HepG2 (cell line): ENCODE measurements around the gene GGA3.

Experiments used
- CEBPB ChIP-seq: IDR thresholded peaks from 2 replicates; pipeline ENCODE4 v1.6.1; 2011; ENCODE audit warnings: low read depth, low read length, improper control_type of control experiment, borderline replicate concordance
- CREB1 ChIP-seq, 2 experiments: fragments of 450-650 bp in 1 of 2; IDR thresholded peaks; 2 replicates each; pipeline ENCODE4 v1.6.1; 2016 to 2017; ENCODE audit warnings: control low read depth in 1 of 2, mild to moderate bottlenecking in 1 of 2, missing compliant biosample characterization in 1 of 2, missing genetic modification characterization in 1 of 2
- FOXK2 ChIP-seq: fragments of 450-650 bp; IDR thresholded peaks from 2 replicates; pipeline ENCODE4 v1.6.1; 2016
- MAFF ChIP-seq: IDR thresholded peaks from 2 replicates; pipeline ENCODE4 v1.6.1; 2011; ENCODE audit warnings: low read depth, low read length, improper control_type of control experiment
- RFX5 ChIP-seq: IDR thresholded peaks from 2 replicates; pipeline ENCODE4 v1.6.1; 2011; ENCODE audit warnings: low read depth, low read length, improper control_type of control experiment
- SALL2 ChIP-seq: sonication (generic); formaldehyde crosslinking; IDR thresholded peaks from 2 replicates; pipeline ENCODE4 v1.8.1; 2023; ENCODE audit warnings: mild to moderate bottlenecking, missing genetic modification reagents, inconsistent platforms
- TAF1 ChIP-seq: sonication (generic); formaldehyde crosslinking; IDR thresholded peaks from 2 replicates; pipeline ENCODE4 v1.4.0; 2020; ENCODE audit warnings: missing genetic modification reagents
- TCF7L2 ChIP-seq: IDR thresholded peaks from 2 replicates; pipeline ENCODE4 v1.6.1; 2011; ENCODE audit warnings: mild to moderate bottlenecking, low read depth, low read length, moderate library complexity
- TMF1 ChIP-seq: sonication (generic); formaldehyde crosslinking; IDR thresholded peaks from 2 replicates; pipeline ENCODE4 v1.8.1; 2022; ENCODE audit warnings: low read depth, missing genetic modification reagents
- ZFAT ChIP-seq: sonication (generic); formaldehyde crosslinking; conservative IDR thresholded peaks from 2 replicates; pipeline ENCODE4 v1.8.1; 2023; ENCODE audit warnings: missing genetic modification reagents, inconsistent platforms
- ZFP36L1 ChIP-seq: sonication (generic); formaldehyde crosslinking; IDR thresholded peaks from 2 replicates; pipeline ENCODE4 v1.8.0; 2022; ENCODE audit warnings: mild to moderate bottlenecking, missing genetic modification reagents, moderate library complexity
- ZNF143 ChIP-seq: sonication (generic); formaldehyde crosslinking; IDR thresholded peaks from 2 replicates; pipeline ENCODE4 v1.4.0; 2020; ENCODE audit warnings: missing genetic modification reagents
- ZNF274 ChIP-seq: sonication (generic); formaldehyde crosslinking; IDR thresholded peaks from 2 replicates; pipeline ENCODE4 v1.5.1; 2020; ENCODE audit warnings: mild to moderate bottlenecking, missing genetic modification reagents
- TF ChIP-seq, protein P1 (sequence below): sonication (generic); formaldehyde crosslinking; IDR thresholded peaks from 2 replicates; pipeline ENCODE4 v1.4.0; 2020; ENCODE audit warnings: mild to moderate bottlenecking, low read depth, missing genetic modification reagents

DNA sequence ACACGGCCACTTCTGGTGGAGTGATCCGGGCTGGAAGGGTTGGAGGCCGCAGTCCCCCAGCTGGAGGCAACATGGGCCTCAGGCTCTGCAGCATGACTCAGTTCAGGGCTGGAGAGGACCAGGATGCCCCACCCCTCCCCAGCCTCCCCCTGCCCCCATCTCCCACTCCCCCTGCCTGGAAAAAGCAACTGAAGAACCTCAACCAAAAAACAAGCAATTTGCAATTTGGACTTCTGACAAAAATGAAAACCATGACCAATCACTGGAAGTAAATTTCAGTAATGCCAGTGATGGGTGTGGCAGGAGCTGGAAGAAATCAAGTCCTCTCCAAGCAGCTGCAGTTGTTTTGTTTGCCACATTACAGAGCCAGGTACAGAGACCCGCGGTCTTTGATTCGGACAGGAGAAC lies 16.3 kb upstream of the GGA3 start:
- TF ChIP-seq SALL2 (CRISPR knock-in tag), result no peak
- no peak for TF ChIP-seq TCF7L2
- no peak for TF ChIP-seq TAF1
- no peak for TF ChIP-seq ZFP36L1 (CRISPR knock-in tag)
- no peak for TF ChIP-seq ZNF274 (CRISPR knock-in tag)
- no peak for TF ChIP-seq CREB1 (IDR thresholded peaks at IDR 0.05)
- no peak for TF ChIP-seq CREB1 (CRISPR knock-in tag; IDR thresholded peaks at IDR 0.05)
- TF ChIP-seq ZNF143 (CRISPR knock-in tag), result no peak
- TF ChIP-seq FOXK2, result no peak
- TF ChIP-seq CEBPB, result no peak
- TF ChIP-seq TMF1 (CRISPR knock-in tag), result no peak
- no peak for TF ChIP-seq ZFAT (CRISPR knock-in tag)
- TF ChIP-seq RFX5, result no peak
- TF ChIP-seq, protein P1, sequence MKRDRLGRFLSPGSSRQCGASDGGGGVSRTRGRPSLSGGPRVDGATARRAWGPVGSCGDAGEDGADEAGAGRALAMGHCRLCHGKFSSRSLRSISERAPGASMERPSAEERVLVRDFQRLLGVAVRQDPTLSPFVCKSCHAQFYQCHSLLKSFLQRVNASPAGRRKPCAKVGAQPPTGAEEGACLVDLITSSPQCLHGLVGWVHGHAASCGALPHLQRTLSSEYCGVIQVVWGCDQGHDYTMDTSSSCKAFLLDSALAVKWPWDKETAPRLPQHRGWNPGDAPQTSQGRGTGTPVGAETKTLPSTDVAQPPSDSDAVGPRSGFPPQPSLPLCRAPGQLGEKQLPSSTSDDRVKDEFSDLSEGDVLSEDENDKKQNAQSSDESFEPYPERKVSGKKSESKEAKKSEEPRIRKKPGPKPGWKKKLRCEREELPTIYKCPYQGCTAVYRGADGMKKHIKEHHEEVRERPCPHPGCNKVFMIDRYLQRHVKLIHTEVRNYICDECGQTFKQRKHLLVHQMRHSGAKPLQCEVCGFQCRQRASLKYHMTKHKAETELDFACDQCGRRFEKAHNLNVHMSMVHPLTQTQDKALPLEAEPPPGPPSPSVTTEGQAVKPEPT (CRISPR knock-in tag), result no peak
- TF ChIP-seq MAFF, result no peak
